Measurements from ENCODE around the gene TRMU. TPM values are rescaled to one million over a fixed set of nuclear protein-coding genes. Genes with fewer than 3 reads are reported as not detected.

TRMU gene
- 19.0 and 21.7 TPM in 2 replicates for total RNA-seq (2012; rRNA removed)
- polyA plus RNA-seq (2012; rRNA removed): 32.7 and 36.4 TPM in 2 replicates
- 20.9 and 21.6 TPM in 2 replicates for polyA plus RNA-seq (2012; cell fraction: cytosol; rRNA removed)
- polyA plus RNA-seq (2012; cell fraction: nucleus; rRNA removed; ENCODE audit: low replicate concordance): 124 and 170 TPM in 2 replicates
- Bru-seq, nascent RNA: percentile 78 among the genes with signal in this experiment
- percentile 78 among the genes with signal in this experiment for BruChase-seq, experiment 1, labeled RNA remaining after a 6-hour chase
- percentile 77 among the genes with signal in this experiment for BruChase-seq, experiment 2, labeled RNA remaining after a 2-hour chase
- long read RNA-seq, transcript TRMU-201 (11 exons, 1,940 nt): major isoform, 14 of 51 reads
- long read RNA-seq, partial matches to known transcripts: 5 of 51 reads
- long read RNA-seq, other reads (novel, unspliced or antisense): 23 of 51 reads

GRCh38 chr22:46335201-46336118 is at the start of gene TRMU:
TRMU (plus strand) TSS chr22:46335714; CDS start chr22:46335765, 51 bp downstream.
- Histone ChIP-seq H4K20me1 (ENCODE audit: insufficient read depth, low read length) (peaks cover 9% of the 10 kb centered on the region; the same call in 1 of the 2 replicates), H2AK9ac (replicated peaks; ENCODE audit: low read depth, low read length, poor library complexity) (peak within 1 kb of the TSS; percentile 97), H3K9me3 (ENCODE audit: control insufficient read depth, insufficient read depth, low read length) (no peaks in the 10 kb centered on the region), H2BK120ac (ENCODE audit: low read depth, low read length) (peak within 1 kb of the TSS; percentile 34; the same call in 1 of the 2 replicates), H3K27ac (ENCODE audit: insufficient read depth, low read length) (peak within 1 kb of the TSS; percentile 85), H3K27me3 (ENCODE audit: control insufficient read depth, insufficient read depth, low read length) (no peaks in the 10 kb centered on the region), H2AFZ (replicated peaks; ENCODE audit: low read length, poor library complexity) (peak within 1 kb of the TSS; percentile 96), H3K14ac (replicated peaks; ENCODE audit: low read depth, low read length) (peak within 1 kb of the TSS; percentile 89), H2BK5ac (ENCODE audit: low read depth, low read length, poor library complexity, severe bottlenecking) (peak within 1 kb of the TSS; percentile 92), H3K4me1 (ENCODE audit: control insufficient read depth, insufficient read depth, low read length) (peaks cover 2% of the 10 kb centered on the region; the same call in 1 of the 2 replicates), H2AK5ac (ENCODE audit: low read depth, low read length) (peak within 1 kb of the TSS; percentile 64; the same call in 1 of the 2 replicates), H4K91ac (ENCODE audit: insufficient read depth, low read depth, low read length) (peak within 1 kb of the TSS; percentile 72), H3K4me2 (ENCODE audit: low read depth, low read length) (peak within 1 kb of the TSS; percentile 98), H3K18ac (ENCODE audit: low read depth, low read length) (no peak within 1 kb of the TSS), H3K4me3 (ENCODE audit: insufficient read depth, low read depth, low read length) (peak within 1 kb of the TSS; percentile 88), H3K4ac (ENCODE audit: low read depth, low read length) (peak within 1 kb of the TSS; percentile 80), H4K5ac (ENCODE audit: low read depth, low read length) (peak within 1 kb of the TSS; percentile 99), H3K36me3 (ENCODE audit: control insufficient read depth, insufficient read depth, low read length) (peaks cover 23% of the 10 kb centered on the region), H2BK20ac (ENCODE audit: low read depth, low read length) (no peak within 1 kb of the TSS), H2BK15ac (ENCODE audit: low read depth, low read length) (no peak within 1 kb of the TSS), H3K56ac (ENCODE audit: extremely low read depth, insufficient read depth, low read length) (peak within 1 kb of the TSS; percentile 52), H3K79me1 (ENCODE audit: low read depth in 1 of 2, low read length in 2 of 2) (peaks cover 26 to 37% of the 10 kb centered on the region in 2 experiments), H4K8ac (ENCODE audit: low read depth in 2 of 2, low read length in 2 of 2) (peak within 1 kb of the TSS; percentile 98), H3K23ac (ENCODE audit: low read depth, low read length) (peak within 1 kb of the TSS; percentile 68; the same call in 1 of the 2 replicates), H3K9ac (ENCODE audit: low read depth, low read length) (peak within 1 kb of the TSS; percentile 90), H3K9me1 (ENCODE audit: insufficient read depth, low read length) (peaks cover 6% of the 10 kb centered on the region; the same call in 1 of the 2 replicates)
- dilution Hi-C loops (cut with HindIII; ENCODE audit: low sequenced_read_pairs, unreplicated experiment) (no loop called here), intact Hi-C loops (cut with micrococcal nuclease) (no loop called here), in situ Hi-C loops (cut with MboI; ENCODE audit: low sequenced_read_pairs) (no loop called here)
- ATAC-seq (ENCODE audit: low read depth): peak; percentile 97
- TF ChIP-seq POLR2A (IDR thresholded peaks at IDR 0.05; ENCODE audit: low read depth, low read length) (peak; percentile 65), RFX5 (IDR thresholded peaks at IDR 0.05; ENCODE audit: low read depth, low read length) (no peak), MXI1 (IDR thresholded peaks at IDR 0.05; ENCODE audit: borderline replicate concordance, low read depth, low read length) (peak; percentile 90)
- no TSS peak for BruUV-seq (replicated peaks)
- 0% methylated on average over 63 of the region's 93 CpGs; no CpG with 5 or more reads in 1 of the 2 experiments for WGBS, 2 experiments (ENCODE audit: extremely low coverage in 2 of 2, insufficient read length in 1 of 2)
- peak; percentile 86 for DNase-seq
- ChIA-PET POLR2A (ENCODE audit: unreplicated experiment) (interaction anchor here (0.9 to 1.1 kb wide), 2 partner anchors 9 to 213 kb away, joined by 3 to 6 read pairs; no protein-coding TSS in a partner anchor), CTCF (interaction anchor here (0.7 to 1.2 kb wide), 3 partner anchors 15 to 197 kb away, joined by 3 to 6 read pairs (median 4); no protein-coding TSS in a partner anchor)
